CD4-positive, alpha-beta T cell (primary cell): ENCODE data around the gene PRKG1. TPM values are rescaled to one million over a fixed set of nuclear protein-coding genes. Genes with fewer than 3 reads are reported as not detected.

Experiments used
- ATAC-seq: fragments of 200-7000 bp; cut with Tn5 transposase; one replicate; pipeline ENCODE4 v1.10.0; 2022; ENCODE audit warnings: mild to moderate bottlenecking; ENCODE audit not compliant: poor library complexity
- CTCF ChIA-PET: fragments of 350-600 bp; sonication (Branson Sonifier 250); formaldehyde crosslinking; loops from one replicate; lab custom pipeline; 2021; ENCODE audit warnings: antibody characterized with exemption, inconsistent platforms; lab: Charles Lee
- POLR2A ChIA-PET: fragments of 350-600 bp; sonication (Branson Sonifier 250); formaldehyde crosslinking; loops from one replicate; lab custom pipeline; 2021; ENCODE audit warnings: antibody characterized with exemption, inconsistent platforms; lab: Charles Lee
- DNase-seq, 14 experiments: peaks; one replicate each; pipeline ENCODE4 v3.0.0-alpha.2; 2013 to 2020; ENCODE audit warnings: mixed read lengths in 2 of 14
- H3K27ac ChIP-seq, 2 donors: one replicate each; pipeline versions ENCODE4 v1.5.1 to v1.7.0; 2013; ENCODE audit warnings: low read length in 2 of 2, low read depth in 1 of 2, mild to moderate bottlenecking in 1 of 2
- H3K27me3 ChIP-seq, 2 experiments: 1 replicate in 1 of 2; 2 replicates in 1 of 2; pipeline versions ENCODE4 v1.6.1 to v1.7.0; 2013; ENCODE audit warnings: low read length in 2 of 2, control low read depth in 1 of 2, mild to moderate bottlenecking in 1 of 2, moderate library complexity in 1 of 2; ENCODE audit not compliant: insufficient read depth in 2 of 2, control insufficient read depth in 1 of 2
- H3K36me3 ChIP-seq: one replicate; pipeline ENCODE4 v1.6.1; 2013; ENCODE audit warnings: low read length, control low read depth; ENCODE audit not compliant: insufficient read depth
- H3K4me1 ChIP-seq: one replicate; pipeline ENCODE4 v1.6.1; 2013; ENCODE audit warnings: low read length, control low read depth; ENCODE audit not compliant: insufficient read depth
- H3K4me3 ChIP-seq: one replicate; pipeline ENCODE4 v1.5.1; 2013; ENCODE audit warnings: mild to moderate bottlenecking, low read length, moderate library complexity
- H3K9me3 ChIP-seq, 2 experiments: 1 replicate in 1 of 2; 2 replicates in 1 of 2; pipeline versions ENCODE4 v1.6.1 to v1.7.0; 2013; ENCODE audit warnings: low read length in 2 of 2, mild to moderate bottlenecking in 2 of 2, control low read depth in 1 of 2, moderate library complexity in 1 of 2; ENCODE audit not compliant: control insufficient read depth in 1 of 2, insufficient read depth in 1 of 2
- H3K27ac Mint-ChIP-seq: one replicate; pipeline ENCODE4 v1.8.0; 2020; ENCODE audit warnings: mixed read lengths
- H3K27me3 Mint-ChIP-seq: one replicate; pipeline ENCODE4 v1.8.0; 2021; ENCODE audit warnings: mixed read lengths
- H3K36me3 Mint-ChIP-seq: one replicate; pipeline ENCODE4 v1.8.0; 2021; ENCODE audit warnings: low read depth, mixed read lengths
- H3K4me1 Mint-ChIP-seq: one replicate; pipeline ENCODE4 v1.8.0; 2021; ENCODE audit warnings: low read depth, mixed read lengths
- H3K4me3 Mint-ChIP-seq: one replicate; pipeline ENCODE4 v1.8.0; 2020; ENCODE audit warnings: mild to moderate bottlenecking, mixed read lengths
- H3K9me3 Mint-ChIP-seq: one replicate; pipeline ENCODE4 v1.8.0; 2020; ENCODE audit warnings: mixed read lengths
- intact Hi-C, 2 experiments: fragments of 100-400 bp; cut with DNase I in 1 of 2; cut with micrococcal nuclease in 1 of 2; formaldehyde crosslinking; loops; one replicate each; pipeline versions ENCODE4 v1.15.1 to v1.9.0; 2023 to 2025; cut with DNase I, micrococcal nuclease
- total RNA-seq, 174 experiments: library from RNA in 2 of 174; stranded (reverse) in 2 of 174; gene quantifications; one replicate each; pipeline ENCODE4 v1.2.3 and lab custom pipeline; 2021 to 2026
- TF ChIP-seq, protein P1 (sequence below): fragments of 200-600 bp; IDR thresholded peaks from one replicate; pipeline ENCODE4 v1.8.0; 2022; ENCODE audit warnings: antibody characterized with exemption, mild to moderate bottlenecking

PRKG1 gene
- total RNA-seq, 2 experiments from 2014 or later = 0.31 TPM; not detected in 1

GRCh38 chr10:51030480-51030879 is 43.8 kb upstream of the PRKG1 start:
- Histone ChIP-seq H3K9me3 (no peaks in the 10 kb centered on the region), H3K4me3 (no peak overlapping the region), H3K27me3 (peaks cover 0 to 5% of the 10 kb centered on the region in 2 experiments), H3K36me3 (no peaks in the 10 kb centered on the region), H3K27ac (no peak overlapping the region), H3K4me1 (no peaks in the 10 kb centered on the region)
- Mint-ChIP-seq H3K4me1 (no peaks in the 10 kb centered on the region), H3K36me3 (no peaks in the 10 kb centered on the region), H3K9me3 (no peaks in the 10 kb centered on the region), H3K4me3 (no peak overlapping the region), H3K27me3 (peaks cover 9% of the 10 kb centered on the region), H3K27ac (no peak overlapping the region)
- ChIA-PET CTCF (no interaction called here), POLR2A (no interaction called here)
- TF ChIP-seq, protein P1, sequence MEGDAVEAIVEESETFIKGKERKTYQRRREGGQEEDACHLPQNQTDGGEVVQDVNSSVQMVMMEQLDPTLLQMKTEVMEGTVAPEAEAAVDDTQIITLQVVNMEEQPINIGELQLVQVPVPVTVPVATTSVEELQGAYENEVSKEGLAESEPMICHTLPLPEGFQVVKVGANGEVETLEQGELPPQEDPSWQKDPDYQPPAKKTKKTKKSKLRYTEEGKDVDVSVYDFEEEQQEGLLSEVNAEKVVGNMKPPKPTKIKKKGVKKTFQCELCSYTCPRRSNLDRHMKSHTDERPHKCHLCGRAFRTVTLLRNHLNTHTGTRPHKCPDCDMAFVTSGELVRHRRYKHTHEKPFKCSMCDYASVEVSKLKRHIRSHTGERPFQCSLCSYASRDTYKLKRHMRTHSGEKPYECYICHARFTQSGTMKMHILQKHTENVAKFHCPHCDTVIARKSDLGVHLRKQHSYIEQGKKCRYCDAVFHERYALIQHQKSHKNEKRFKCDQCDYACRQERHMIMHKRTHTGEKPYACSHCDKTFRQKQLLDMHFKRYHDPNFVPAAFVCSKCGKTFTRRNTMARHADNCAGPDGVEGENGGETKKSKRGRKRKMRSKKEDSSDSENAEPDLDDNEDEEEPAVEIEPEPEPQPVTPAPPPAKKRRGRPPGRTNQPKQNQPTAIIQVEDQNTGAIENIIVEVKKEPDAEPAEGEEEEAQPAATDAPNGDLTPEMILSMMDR = no peak
- ATAC-seq = no peak
- DNase-seq = no peak
- intact Hi-C loops = no loop called here

DNA sequence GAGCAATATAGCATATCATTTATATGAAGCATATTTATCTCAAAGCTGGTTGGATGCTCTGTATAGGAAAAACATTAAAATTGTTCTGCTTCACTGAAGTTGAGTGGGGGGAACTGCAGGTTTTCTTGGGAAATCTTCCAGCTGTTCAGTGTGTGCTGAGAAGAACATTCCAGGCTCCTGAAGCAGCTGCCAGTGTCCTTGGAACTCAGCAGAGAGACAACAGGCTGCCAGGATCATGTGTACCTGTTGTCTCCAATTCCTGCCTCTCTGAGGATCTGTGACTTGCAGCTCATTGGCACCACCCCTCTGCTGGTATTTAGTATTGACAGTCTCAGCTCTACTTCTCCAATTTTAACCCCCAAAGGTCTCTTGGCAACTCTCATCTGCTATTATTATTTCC is 42.3 kb upstream of the PRKG1 start:
- intact Hi-C loops = no loop called here
- H3K9me3 ChIP-seq = no peaks in the 10 kb centered on the region
- ChIA-PET CTCF (no interaction called here), POLR2A (no interaction called here)
- no peaks in the 10 kb centered on the region for H3K4me1 ChIP-seq
- H3K27ac ChIP-seq = no peak overlapping the region
- Mint-ChIP-seq H3K27ac (no peak overlapping the region), H3K9me3 (no peaks in the 10 kb centered on the region), H3K27me3 (peaks cover 9% of the 10 kb centered on the region), H3K36me3 (no peaks in the 10 kb centered on the region), H3K4me3 (no peak overlapping the region), H3K4me1 (no peaks in the 10 kb centered on the region)
- TF ChIP-seq, protein P1 = no peak
- no peak overlapping the region for H3K4me3 ChIP-seq
- ATAC-seq (no peak), DNase-seq (no peak)
- H3K27me3 ChIP-seq = no peaks in the 10 kb centered on the region
- no peaks in the 10 kb centered on the region for H3K36me3 ChIP-seq

DNA sequence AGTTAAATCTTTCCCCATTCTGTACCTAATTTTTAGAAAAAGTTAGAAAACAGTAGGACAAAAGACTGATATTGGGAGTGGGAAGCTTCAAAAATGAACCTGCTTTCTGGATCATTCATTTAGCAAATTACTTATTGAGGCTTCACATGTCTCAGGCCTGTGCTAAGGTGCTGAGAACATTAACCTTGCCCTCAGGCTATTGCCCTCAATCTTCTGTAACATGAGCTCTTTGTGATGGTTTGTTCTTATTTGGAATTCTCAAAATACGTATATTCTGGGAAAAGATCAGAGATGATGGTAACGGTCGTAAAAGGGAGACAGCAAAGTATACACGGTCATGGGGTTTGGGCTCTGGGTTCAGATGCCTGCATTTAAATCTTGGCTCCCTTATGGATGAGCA is 39.5 kb upstream of the PRKG1 start:
- POLR2A ChIA-PET = interaction anchor here (0.9 kb wide), 1 partner anchor 19 kb away, joined by 3 read pairs; no protein-coding TSS in a partner anchor
- Histone ChIP-seq H3K27me3 (no peaks in the 10 kb centered on the region), H3K27ac (no peak overlapping the region), H3K4me3 (no peak overlapping the region), H3K9me3 (no peaks in the 10 kb centered on the region), H3K4me1 (no peaks in the 10 kb centered on the region), H3K36me3 (no peaks in the 10 kb centered on the region)
- Mint-ChIP-seq H3K4me1 (no peaks in the 10 kb centered on the region), H3K27ac (no peak overlapping the region), H3K4me3 (no peak overlapping the region), H3K9me3 (no peaks in the 10 kb centered on the region), H3K27me3 (peaks cover 4% of the 10 kb centered on the region), H3K36me3 (no peaks in the 10 kb centered on the region)
- DNase-seq (no peak), ATAC-seq (no peak)
- TF ChIP-seq, protein P1 = no peak
- CTCF ChIA-PET = no interaction called here
- intact Hi-C loops = no loop called here
